Measurements from ENCODE around the gene DARS1.
A peak's percentile ranks its signal among the peaks of the same experiment; 100 is the strongest.
"Not testable (repeated sequence)": the region's sequence is repeated elsewhere in the genome, so short reads cannot be mapped to it uniquely, and the experiment has no call there.

Gene DARS1

DNA sequence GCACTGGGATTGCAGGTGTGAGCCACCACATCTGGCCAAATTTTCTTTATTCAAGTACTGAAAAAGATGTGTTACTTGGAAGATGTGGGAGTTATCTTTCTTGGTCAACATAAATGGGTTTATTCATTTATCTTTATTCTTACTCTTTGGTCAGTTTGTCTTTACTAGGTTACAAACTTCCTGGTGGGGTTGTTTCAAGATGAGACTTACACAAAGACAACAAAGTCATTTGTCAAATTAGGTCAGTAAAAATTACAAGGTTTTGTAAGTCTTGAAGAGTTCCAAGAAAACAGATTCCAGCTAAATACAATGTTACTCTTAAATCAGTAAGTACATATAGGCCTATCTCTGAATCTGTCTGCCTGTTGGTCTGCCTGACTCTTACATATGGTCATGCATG lies 48.9 kb downstream of the DARS1 start:
- DNase-seq: no peak

DNA sequence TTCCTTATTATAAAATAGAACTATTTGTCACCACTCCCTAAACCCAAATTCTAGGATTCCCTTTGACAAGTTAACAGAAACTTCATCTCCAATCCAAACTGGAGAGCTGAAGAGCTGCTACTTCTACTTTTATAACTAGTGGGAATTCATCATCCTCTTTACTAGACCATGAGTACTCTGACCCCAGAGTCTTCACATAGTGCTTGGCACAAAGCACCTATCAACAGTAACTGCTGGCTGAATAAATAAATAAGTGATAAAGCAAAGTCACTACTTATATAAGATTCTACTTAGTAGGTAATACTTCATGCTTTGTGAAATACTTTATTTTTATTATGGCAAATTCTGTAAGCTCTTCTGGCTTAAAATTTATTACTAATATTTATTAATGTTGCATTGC lies 49.5 kb downstream of the DARS1 start:
- DNase-seq: no peak

DNA sequence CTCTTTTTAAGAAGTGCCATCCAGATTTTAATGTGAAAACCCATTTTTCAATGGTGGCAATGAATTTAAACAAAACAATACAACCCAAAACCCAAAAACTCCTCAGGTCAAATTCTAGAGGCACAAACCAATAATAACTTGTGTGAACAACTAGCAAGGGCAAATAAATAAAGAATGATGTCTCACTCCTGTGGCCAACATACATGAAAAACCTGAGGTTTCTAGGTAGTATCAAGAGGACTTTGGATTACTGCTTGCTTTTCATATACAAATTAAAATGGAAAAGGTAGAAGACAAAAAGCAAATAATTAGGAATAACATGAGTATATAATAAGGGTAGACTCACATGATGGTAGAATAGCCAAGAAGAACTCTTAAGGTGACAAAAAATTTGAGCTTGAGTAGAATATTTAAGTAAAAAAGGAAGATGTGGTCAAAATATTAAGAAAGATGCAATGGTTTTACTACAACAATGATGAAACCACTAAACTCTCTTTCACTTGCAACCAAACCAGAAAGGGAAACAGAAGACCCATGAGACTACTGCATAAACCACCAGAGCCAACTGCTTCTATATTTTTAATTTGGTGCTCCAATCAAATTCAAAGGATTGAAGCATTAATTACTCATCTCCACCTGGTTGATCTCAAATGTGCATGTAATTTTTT lies 53.5 kb downstream of the DARS1 start:
- DNase-seq: no peak

- DNase-seq: no peak
These were observed 58.8 kb downstream of the DARS1 start for GRCh38 chr2:135926605-135927004.

DNA sequence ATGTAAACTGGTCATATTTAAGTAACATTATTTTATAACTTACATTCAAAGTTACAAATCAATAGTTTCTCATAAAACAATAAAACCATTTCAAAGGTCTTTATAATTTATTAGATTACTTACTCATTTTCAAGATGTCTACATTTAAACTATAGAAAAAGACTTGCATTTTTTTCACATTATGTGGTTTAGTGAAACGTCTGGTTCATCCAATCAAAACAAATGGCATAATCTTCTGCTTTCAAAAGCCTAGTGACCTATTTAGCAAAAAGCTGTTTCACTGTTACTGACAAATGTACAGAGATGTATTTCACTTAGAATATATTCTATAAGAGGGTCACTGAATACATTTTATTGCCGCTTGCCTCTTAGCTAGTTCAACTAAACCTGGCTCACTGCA lies 59.9 kb downstream of the DARS1 start:
- DNase-seq: no peak

- peak; percentile 40 for DNase-seq
These were observed 69.2 kb downstream of the DARS1 start for GRCh38 chr2:135916207-135916606.

- no peak for DNase-seq
These were observed 70.9 kb downstream of the DARS1 start for GRCh38 chr2:135914485-135914884.

DNA sequence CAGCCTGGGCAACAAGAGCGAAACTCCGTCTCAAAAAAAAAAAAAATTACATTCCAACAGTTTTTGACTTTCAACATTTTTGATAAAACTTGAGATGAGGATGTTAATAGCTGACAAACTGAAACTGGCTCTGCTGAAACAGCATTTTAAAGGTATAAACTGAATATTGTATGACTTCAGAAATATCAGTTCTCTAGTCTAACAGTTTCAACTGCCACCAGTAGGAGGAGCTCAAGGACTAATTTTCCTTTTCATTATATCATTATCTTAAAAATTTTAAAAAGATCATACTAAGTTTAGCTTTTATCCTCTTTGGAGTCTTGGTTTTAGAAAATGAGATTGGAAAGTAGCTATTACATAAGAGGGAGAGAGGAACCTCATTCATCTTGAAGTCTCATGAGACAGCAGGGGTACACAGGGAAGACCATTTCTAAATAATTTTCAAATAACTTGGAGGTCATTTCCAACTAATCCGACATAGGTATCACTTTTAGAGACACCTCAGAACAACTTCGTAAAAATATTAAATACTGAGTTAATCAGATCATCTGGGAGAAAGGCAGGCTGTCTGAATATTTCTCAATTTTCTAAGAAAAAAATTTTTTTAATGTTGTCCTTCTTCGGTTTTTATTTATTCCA lies 71.6 kb downstream of the DARS1 start:
- DNase-seq: no peak

GRCh38 chr2:135909976-135910375 lies 75.5 kb downstream of the DARS1 start:
- DNase-seq: no peak

- no peak for DNase-seq
These were observed 79.7 kb downstream of the DARS1 start for GRCh38 chr2:135905679-135906078.

DNA sequence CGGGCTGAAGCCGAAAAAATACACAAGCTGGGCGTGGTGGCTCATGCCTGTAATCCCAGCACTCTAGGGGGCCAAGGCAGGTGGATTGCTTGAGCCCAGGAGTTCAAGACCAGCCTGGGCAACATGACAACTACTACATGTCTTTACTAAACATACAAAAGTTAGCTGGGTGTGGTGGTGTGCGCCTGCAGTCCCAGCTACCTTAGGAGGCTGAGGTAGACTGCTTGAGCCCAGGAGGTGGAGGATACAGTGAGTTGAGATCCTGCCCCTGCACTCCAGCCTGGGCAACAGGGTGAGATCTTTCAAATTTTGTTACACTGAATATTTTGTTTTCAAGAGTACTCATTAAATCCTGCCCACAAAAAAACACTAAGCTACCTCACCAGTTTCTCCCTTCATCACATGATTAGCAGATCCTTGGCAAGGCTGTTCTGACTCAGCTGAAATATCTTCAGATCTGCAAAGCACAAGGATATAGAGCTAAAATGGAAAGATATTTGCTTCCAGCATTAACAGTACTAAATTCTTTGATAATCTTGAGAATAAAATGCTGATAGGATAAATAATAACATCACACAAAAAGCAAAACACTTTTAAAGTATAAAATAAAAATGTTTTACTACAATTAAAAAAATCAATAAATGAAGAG lies 81.0 kb downstream of the DARS1 start:
- no peak for DNase-seq

GRCh38 chr2:135903650-135904049 lies 81.8 kb downstream of the DARS1 start:
- DNase-seq: no peak

- DNase-seq: no peak
These were observed 85.9 kb downstream of the DARS1 start for GRCh38 chr2:135899567-135899966.

- DNase-seq: no peak
These were observed 87.1 kb downstream of the DARS1 start for GRCh38 chr2:135898234-135898786.

GRCh38 chr2:135894930-135895329 lies 90.5 kb downstream of the DARS1 start:
- DNase-seq: no peak

GRCh38 chr2:135893374-135893794 lies 92.0 kb downstream of the DARS1 start:
- DNase-seq: no peak

DNA sequence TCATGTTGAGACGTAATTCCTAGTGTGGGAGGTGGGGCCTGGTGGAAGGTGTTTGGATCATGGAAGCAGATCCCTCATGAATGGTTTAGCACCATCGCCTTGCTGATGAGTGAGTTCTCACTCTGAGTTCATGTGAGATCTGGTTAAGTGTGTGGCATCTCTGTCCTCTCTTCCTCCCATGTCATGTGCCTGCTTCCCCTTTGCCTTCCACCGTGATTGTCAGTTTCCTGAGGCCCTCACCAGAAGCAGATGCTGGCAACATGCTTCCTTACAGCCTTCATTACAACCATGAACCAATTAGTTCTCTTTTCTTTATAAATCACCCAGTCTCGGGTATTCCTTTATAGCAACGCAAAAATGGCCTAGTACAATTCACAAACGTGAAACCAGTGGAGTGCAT lies 94.6 kb downstream of the DARS1 start:
- DNase-seq: no peak

GRCh38 chr2:135890149-135890548 lies 95.3 kb downstream of the DARS1 start:
- DNase-seq: no peak

DNA sequence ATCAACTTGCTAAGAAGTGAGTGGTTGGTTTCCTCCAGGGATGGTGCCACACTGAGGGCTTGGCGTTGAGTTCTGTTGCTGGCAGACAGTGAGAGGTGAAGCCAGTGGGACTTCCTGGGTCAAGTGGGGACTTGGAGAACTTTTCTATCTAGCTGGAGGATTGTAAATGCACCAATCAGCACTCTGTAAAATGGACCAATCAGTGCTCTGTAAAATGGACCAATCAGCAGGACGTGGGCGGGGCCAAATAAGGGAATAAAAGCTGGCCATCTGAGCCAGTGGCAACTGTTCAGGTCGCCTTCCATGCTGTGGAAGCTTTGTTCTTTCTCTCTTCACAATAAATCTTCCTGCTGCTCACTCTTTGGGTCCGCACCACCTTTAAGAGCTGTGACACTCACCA lies 96.8 kb downstream of the DARS1 start:
- DNase-seq: not testable (repeated sequence)

DNA sequence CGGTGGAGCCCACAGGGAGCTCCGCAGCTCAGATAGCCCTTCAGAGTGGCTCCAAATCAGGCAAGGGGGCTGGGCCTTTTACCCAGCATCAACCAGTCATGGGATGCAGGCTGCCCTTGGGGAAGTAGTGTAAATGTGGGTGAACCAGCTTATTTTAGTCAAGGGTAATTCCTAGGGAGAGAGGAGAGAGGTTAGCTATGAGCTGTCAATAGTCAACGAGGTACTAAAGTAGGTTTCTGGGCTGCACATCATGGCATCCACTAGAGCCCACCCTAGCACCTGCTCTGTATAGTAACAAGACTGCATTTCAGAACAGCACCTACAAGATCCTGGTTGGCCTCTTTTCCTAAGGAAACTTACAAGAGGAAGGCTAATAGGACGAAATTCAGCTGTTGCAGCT lies 99.7 kb downstream of the DARS1 start:
- DNase-seq: no peak

DNA sequence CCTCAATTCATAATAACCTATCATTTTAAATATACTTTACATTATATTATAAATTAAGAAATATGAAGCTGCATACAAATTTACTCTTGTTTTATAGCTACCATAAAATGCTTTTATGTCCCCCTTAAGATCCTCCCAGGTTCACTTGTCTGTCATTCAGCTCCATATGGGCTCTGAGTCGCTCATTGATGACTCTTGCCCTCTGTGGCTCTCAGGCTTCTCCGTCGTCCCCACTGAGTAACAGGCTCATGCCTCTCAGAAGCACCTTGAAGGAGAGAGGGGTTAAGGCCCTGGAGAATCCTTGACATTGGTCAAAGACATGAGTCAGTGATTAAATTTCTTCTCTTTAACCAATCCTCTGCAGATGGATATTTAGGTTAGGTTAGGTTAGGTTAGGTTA lies 103.0 kb downstream of the DARS1 start:
- DNase-seq: no peak

DNA sequence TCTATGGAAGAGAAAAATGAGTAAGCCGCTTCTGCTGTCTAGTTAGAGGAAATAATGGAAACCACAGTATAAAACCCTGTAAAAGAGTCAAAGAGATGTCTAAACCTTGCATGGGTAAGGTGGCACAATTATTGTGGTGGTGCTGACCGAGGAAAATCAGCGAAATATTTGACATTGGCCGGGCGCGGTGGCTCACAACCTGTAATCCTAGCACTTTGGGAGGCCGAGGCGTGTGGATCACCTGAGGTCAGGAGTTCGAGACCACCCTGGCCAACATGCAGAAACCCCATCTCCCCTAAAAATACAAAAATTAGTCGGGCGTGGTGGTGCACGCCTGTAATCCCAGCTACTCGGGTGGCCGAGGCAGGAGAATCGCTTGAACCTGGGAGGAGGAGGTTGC lies 108.7 kb downstream of the DARS1 start:
- not testable (repeated sequence) for DNase-seq

DNA sequence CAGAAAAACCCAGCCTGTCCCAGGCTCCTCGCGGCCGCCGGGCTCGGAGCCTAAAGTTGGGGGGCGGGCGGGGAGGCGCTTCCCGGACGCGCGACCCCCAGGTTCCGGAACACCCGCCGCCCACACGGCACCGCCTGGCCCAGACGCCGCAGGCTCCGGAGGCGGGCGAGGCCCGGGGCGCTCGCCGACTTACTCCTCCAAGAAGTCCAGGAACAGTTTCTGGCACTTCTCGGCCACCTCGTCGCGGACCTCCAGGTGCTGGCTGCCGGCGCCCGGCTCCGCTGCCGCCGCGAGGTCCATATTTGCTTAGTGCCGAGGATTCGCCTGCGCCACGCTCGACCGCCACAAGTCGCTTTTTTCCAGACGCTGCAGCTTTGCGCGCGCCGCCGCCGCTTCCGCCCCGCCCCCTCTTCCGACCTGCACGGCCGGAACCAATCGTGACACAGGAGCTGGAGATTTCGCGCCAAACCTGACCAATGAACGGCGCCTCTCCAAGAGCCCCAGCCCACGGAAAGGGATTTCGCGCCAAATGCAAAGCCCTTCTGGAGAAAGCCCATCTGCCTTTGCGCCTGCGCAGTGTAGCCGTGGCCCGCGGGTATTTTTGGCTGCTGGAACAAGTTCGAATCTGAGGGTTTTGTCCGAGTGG lies 109.2 kb downstream of the DARS1 start, which contains the start of gene MCM6:
Gene MCM6 (minus strand): TSS at position 378 of the 646 bp plus-strand sequence. CDS start 78 bp downstream, at position 300.
- DNase-seq: peak; percentile 99
